Mammary epithelial cell (primary cell): Measurements from ENCODE around the gene PHF19.

ENCODE experiments used
- EZH2 ChIP-seq: IDR thresholded peaks from 2 replicates; pipeline ENCODE4 v1.6.1; 2012; ENCODE audit warnings: low read length, inconsistent platforms, borderline replicate concordance
- TF ChIP-seq, protein P1 (sequence below), 2 donors: IDR thresholded peaks in 1 of 2; conservative IDR thresholded peaks in 1 of 2; 2 replicates each; pipeline ENCODE4 v1.5.1; 2011 to 2012; ENCODE audit warnings: inconsistent platforms in 2 of 2, low read length in 2 of 2, mild to moderate bottlenecking in 2 of 2, control low read depth in 1 of 2, low read depth in 1 of 2; ENCODE audit not compliant: insufficient read depth in 1 of 2; ENCODE audit errors: extremely low read depth in 1 of 2

DNA sequence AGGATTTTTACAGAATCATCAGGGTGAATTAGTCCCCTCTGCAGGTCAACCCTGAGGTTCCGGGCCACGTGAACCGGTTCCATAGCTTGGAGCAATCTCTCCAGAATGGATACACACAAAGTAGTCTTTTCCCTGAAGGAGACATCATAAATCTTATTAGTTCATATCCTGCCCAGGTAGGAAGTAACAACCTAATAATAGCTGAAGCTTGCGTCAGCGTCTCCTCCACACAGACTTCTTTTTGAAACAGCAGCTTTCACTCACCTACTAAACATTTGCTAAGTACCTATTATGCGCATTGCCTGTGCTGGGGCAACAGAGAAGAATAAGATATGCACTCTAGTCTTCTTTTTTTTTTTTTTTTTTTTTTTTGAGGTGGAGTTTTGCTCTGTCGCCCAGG is 43.7 kb downstream of the PHF19 start:
- TF ChIP-seq, protein P1, sequence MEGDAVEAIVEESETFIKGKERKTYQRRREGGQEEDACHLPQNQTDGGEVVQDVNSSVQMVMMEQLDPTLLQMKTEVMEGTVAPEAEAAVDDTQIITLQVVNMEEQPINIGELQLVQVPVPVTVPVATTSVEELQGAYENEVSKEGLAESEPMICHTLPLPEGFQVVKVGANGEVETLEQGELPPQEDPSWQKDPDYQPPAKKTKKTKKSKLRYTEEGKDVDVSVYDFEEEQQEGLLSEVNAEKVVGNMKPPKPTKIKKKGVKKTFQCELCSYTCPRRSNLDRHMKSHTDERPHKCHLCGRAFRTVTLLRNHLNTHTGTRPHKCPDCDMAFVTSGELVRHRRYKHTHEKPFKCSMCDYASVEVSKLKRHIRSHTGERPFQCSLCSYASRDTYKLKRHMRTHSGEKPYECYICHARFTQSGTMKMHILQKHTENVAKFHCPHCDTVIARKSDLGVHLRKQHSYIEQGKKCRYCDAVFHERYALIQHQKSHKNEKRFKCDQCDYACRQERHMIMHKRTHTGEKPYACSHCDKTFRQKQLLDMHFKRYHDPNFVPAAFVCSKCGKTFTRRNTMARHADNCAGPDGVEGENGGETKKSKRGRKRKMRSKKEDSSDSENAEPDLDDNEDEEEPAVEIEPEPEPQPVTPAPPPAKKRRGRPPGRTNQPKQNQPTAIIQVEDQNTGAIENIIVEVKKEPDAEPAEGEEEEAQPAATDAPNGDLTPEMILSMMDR (conservative IDR thresholded peaks at IDR 0.05 in 1 of 2, IDR thresholded peaks at IDR 0.05 in 1 of 2; ENCODE audit: extremely low read depth in 1 of 2, insufficient read depth in 1 of 2, low read depth in 1 of 2, low read length in 2 of 2): no peak
- TF ChIP-seq EZH2: no peak
